ENCODE data around the gene RPS6KA5. TPM values are rescaled to one million over a fixed set of nuclear protein-coding genes. Genes with fewer than 3 reads are reported as not detected.
"Not testable (repeated sequence)": the region's sequence is repeated elsewhere in the genome, so short reads cannot be mapped to it uniquely, and the experiment has no call there.

The RPS6KA5 gene
- total RNA-seq, 4 donors from 2014 or later = 30.8 to 48.6 (median 36.6) TPM

GRCh38 chr14:90940318-90940962 is 120.0 kb downstream of the RPS6KA5 start:
- Histone ChIP-seq H3K27me3 (no peaks in the 10 kb centered on the region), H3K27ac (no peak overlapping the region), H3K9me3 (peaks cover 0 to 16% (median 0%) of the 10 kb centered on the region in 3 donors), H3K4me3 (no peak overlapping the region), H3K4me1 (peaks cover 0 to 16% (median 2%) of the 10 kb centered on the region in 3 donors), H3K36me3 (peaks cover 0 to 47% of the 10 kb centered on the region in 2 donors)
- TF ChIP-seq POLR2A (IDR thresholded peaks at IDR 0.05) (no peak), EP300 (IDR thresholded peaks at IDR 0.05) (no peak), CTCF (IDR thresholded peaks at IDR 0.05) (no peak), POLR2AphosphoS5 (IDR thresholded peaks at IDR 0.05) (no peak)
- no peak for ATAC-seq
- WGBS, 2 donors (ENCODE audit: low coverage in 1 of 2) = 89 to 100% methylated on average over 1 to 3 of the region's 5 CpGs

DNA sequence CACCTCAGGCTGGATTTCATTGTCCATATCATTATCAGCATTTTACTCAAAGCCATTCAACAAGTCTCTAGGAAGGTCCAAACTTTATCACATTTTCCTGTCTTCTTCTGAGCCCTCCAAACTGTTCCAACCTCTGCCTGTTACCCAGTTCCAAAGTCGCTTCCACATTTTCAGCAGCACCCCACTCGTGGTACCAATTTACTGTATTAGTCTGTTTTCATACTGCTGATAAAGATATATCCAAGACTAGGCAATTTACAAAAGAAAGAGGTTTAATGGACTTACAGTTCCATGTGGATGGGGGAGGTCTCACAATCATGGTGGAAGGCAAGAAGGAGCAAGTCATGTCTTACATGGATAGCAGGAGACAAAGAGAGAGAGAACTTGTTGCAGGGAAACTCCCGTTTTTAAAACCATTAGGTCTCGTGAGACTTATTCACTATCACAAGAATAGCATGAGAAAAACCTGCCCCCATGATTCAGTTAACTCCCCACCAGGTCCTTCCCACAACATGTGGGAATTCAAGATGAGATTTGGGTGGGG is 121.1 kb downstream of the RPS6KA5 start:
- 100% methylated on average over 1 to 2 of the region's 4 CpGs for WGBS, 2 donors (ENCODE audit: low coverage in 1 of 2)
- H3K4me3 ChIP-seq, H3K27me3 ChIP-seq, ATAC-seq, H3K27ac ChIP-seq: not testable (repeated sequence)
- H3K9me3 ChIP-seq = peaks cover 0 to 16% (median 0%) of the 10 kb centered on the region in 3 donors
- peaks cover 0 to 22% (median 2%) of the 10 kb centered on the region in 3 donors for H3K4me1 ChIP-seq
- H3K36me3 ChIP-seq = peaks cover 0 to 47% of the 10 kb centered on the region in 2 donors

- Histone ChIP-seq H3K9me3 (peaks cover 0 to 16% (median 0%) of the 10 kb centered on the region in 3 donors), H3K4me3 (no peak overlapping the region), H3K4me1 (peaks cover 0 to 25% (median 2%) of the 10 kb centered on the region in 3 donors), H3K27ac (no peak overlapping the region), H3K27me3 (no peaks in the 10 kb centered on the region), H3K36me3 (peaks cover 0 to 47% of the 10 kb centered on the region in 2 donors)
- no peak for ATAC-seq
- TF ChIP-seq CTCF (IDR thresholded peaks at IDR 0.05) = no peak
- 91 to 97% methylated on average over 1 to 2 of the region's 2 CpGs for WGBS, 2 donors (ENCODE audit: low coverage in 1 of 2)
Observed at GRCh38 chr14:90938615-90939014, 121.8 kb downstream of the RPS6KA5 start.

DNA sequence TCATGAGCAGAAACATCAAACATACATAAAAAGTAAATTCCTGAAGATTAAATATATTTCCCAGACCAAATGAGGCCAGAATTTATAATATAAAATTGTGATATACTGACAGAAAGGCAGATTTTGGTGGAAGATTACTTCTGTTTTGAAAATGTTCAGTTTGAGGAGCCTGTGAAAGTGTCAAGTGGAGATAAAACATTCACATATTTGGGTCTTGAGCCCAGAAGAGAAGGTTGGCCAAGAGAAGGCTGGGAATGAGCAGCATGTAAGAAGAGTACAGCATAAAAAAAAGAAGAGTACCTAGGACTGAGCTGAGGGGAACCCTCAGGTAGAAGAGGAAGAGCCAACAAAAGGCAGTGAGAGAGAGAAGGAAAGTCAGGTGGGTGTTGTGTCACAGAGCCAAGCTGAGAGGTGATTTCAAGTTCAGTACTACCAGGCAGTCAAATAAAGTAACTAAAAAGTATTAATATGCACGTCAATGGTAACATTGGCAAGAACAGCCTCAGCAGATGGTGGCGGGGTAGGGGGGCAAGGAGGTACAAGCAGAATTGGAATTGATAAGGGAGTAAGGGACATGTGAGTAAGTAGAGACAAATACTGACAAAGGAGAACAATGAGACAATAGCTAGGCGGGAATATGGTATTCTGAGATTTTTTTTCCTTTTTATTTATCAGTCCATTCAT is 123.5 kb downstream of the RPS6KA5 start:
- no peak for TF ChIP-seq POLR2AphosphoS5 (IDR thresholded peaks at IDR 0.05)
- peaks cover 0 to 16% (median 0%) of the 10 kb centered on the region in 3 donors for H3K9me3 ChIP-seq
- H3K4me1 ChIP-seq = peaks cover 0 to 25% (median 2%) of the 10 kb centered on the region in 3 donors
- no peak for ATAC-seq
- H3K36me3 ChIP-seq = peaks cover 0 to 40% of the 10 kb centered on the region in 2 donors
- no peak overlapping the region for H3K27ac ChIP-seq
- H3K4me3 ChIP-seq = no peak overlapping the region
- WGBS, 2 donors (ENCODE audit: low coverage in 1 of 2) = 69 to 96% methylated on average over 3 of the region's 3 CpGs
- no peaks in the 10 kb centered on the region for H3K27me3 ChIP-seq

DNA sequence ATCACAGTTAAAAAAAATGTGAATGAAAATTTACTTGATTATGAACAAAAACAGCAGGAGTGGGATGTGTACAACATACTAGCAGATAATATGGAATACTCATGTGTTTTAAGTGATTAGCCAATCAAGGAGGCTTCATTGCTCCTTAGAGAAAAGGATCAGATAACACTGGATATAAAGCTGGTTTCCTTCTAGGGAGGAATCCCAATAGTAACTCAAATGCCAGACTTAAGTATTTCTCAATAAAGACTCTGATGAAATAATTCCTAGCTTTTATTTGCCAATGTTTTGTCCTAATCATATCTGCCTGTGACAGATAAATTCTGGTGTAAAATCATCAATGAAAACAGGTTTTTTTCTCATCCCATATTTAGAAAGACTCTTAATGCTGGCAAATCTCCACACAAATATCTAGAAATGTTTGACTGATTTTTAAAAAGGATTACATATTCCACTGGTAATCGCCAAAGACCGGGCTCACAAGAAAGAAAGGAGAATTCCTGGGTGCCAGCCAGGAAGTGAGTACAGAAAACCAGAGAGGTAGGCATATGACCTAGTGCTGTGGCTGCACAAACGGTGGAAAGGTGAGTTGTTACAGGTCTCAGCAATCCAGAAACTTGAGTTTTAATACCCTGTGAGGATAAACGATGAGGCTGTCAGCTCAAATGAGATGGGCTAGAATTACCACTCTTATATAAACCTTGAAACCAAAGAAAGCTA is 135.7 kb downstream of the RPS6KA5 start:
- WGBS, 2 donors (ENCODE audit: low coverage in 1 of 2) = 22% methylated on average over 4 of the region's 4 CpGs
- Histone ChIP-seq H3K27ac (peak overlapping the region; percentile 56 to 67 (median 60)), H3K36me3 (no peaks in the 10 kb centered on the region), H3K4me1 (peaks cover 0 to 17% (median 4%) of the 10 kb centered on the region in 3 donors), H3K4me3 (no peak overlapping the region), H3K27me3 (no peaks in the 10 kb centered on the region), H3K9me3 (no peaks in the 10 kb centered on the region)
- no peak for TF ChIP-seq POLR2A (IDR thresholded peaks at IDR 0.05)
- peak; percentile 17 for TF ChIP-seq POLR2AphosphoS5 (IDR thresholded peaks at IDR 0.05)
- ATAC-seq = peak; percentile 50

DNA sequence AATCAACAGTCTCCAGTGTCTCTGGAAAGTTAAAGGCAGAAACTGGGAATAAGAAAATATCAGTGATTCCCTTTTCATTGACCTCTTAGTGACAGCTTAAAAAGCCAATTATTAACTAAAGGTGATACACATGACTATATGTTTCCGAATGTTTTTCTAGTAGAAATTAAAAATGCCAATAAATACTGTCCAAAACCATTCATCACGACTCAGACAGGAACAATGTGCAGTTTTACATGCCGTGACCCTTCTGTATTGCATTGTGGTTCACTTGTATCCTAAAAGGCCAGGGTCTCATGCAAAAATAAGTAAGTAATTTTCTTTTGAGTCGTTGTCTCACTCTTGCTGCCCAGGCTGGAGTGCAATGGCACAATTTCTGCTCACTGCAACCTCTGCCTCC is 138.3 kb downstream of the RPS6KA5 start:
- no peaks in the 10 kb centered on the region for H3K27me3 ChIP-seq
- H3K36me3 ChIP-seq = peaks cover 0 to 16% of the 10 kb centered on the region in 2 donors
- H3K27ac ChIP-seq = no peak overlapping the region
- peaks cover 0 to 17% (median 4%) of the 10 kb centered on the region in 3 donors for H3K4me1 ChIP-seq
- TF ChIP-seq POLR2AphosphoS5 (IDR thresholded peaks at IDR 0.05) (no peak), EP300 (IDR thresholded peaks at IDR 0.05) (no peak), POLR2A (IDR thresholded peaks at IDR 0.05) (no peak), CTCF (IDR thresholded peaks at IDR 0.05) (no peak)
- WGBS, 2 donors (ENCODE audit: low coverage in 1 of 2) = 85 to 98% methylated on average over 4 of the region's 4 CpGs
- no peak for ATAC-seq
- no peak overlapping the region for H3K4me3 ChIP-seq
- H3K9me3 ChIP-seq = no peaks in the 10 kb centered on the region

Measured in gastroesophageal sphincter (tissue), 4 donors.